Pancreas (tissue), 10 donors: ENCODE results near the gene ELMOD1. TPM values are rescaled to one million over a fixed set of nuclear protein-coding genes. Genes with fewer than 3 reads are reported as not detected.

Experiments
- ATAC-seq, 4 donors: fragments of 200-7000 bp; cut with Tn5 transposase; one replicate each; pipeline versions ENCODE4 v1.8.0 to v1.9.1; 2020; ENCODE audit warnings: mild to moderate bottlenecking in 4 of 4, moderate library complexity in 4 of 4
- DNase-seq, 6 donors: peaks; one replicate each; pipeline ENCODE4 v3.0.0-alpha.2; 2020
- FAIRE-seq: peaks from 2 replicates; lab custom pipeline; 2012; peaks lifted over from hg19 to GRCh38; lab: Jason Lieb, UNC
- H3K27ac ChIP-seq, 4 donors: fragments of 200-600 bp; sonication (generic); 1 replicate in 3 of 4; 2 replicates in 1 of 4; pipeline versions ENCODE4 v1.5.0 to v1.8.0; 2020
- H3K27me3 ChIP-seq, 4 donors: fragments of 200-600 bp; one replicate each; pipeline ENCODE4 v1.8.0; 2021
- H3K36me3 ChIP-seq, 3 donors: fragments of 200-600 bp; sonication (generic) in 1 of 3; one replicate each; pipeline versions ENCODE4 v1.5.0 to v1.8.0; 2020 to 2021
- H3K4me1 ChIP-seq, 3 donors: fragments of 200-600 bp; one replicate each; pipeline ENCODE4 v1.8.0; 2021
- H3K4me3 ChIP-seq, 4 donors: fragments of 200-600 bp; sonication (generic) in 2 of 4; one replicate each; pipeline versions ENCODE4 v1.5.0 to v1.8.0; 2020 to 2021
- H3K9me3 ChIP-seq, 4 donors: fragments of 200-600 bp; one replicate each; pipeline ENCODE4 v1.8.0; 2021
- WGBS, 2 donors: extraction: QIAGEN DNeasy Blood & Tissue Kit; methylation state at CpG; one replicate each; pipeline ENCODE4 v1.1.7; 2013; 5-methylcytosine and 5-hydroxymethylcytosine counted together
- intact Hi-C, 3 donors: fragments of 100-400 bp; cut with DNase I; formaldehyde crosslinking; loops; one replicate each; pipeline versions ENCODE4 v1.11.1 to v1.14.2; 2022
- polyA plus RNA-seq, 2 donors: library from polyadenylated mRNA; stranded (reverse); fragments of 200-250 nt; gene quantifications; one replicate each; pipeline ENCODE4 v1.2.3, GENCODE V29; 2013
- total RNA-seq, 6 donors: library from RNA; stranded (reverse); fragmentation: NEBNext Ultra II Directional in 4 of 6; extraction: Animal tissue kit (Norgen Biotek cat#: 25700) in 4 of 6; gene quantifications; one replicate each; pipeline versions ENCODE4 v1.2.1 to v1.2.4, GENCODE V29; 2021 to 2023
- TF ChIP-seq, protein P1 (sequence below), 4 donors: fragments of 200-600 bp; sonication (generic) in 3 of 4; IDR thresholded peaks; one replicate each; pipeline versions ENCODE4 v1.5.0 to v1.8.0; 2021; ENCODE audit warnings: antibody characterized with exemption in 4 of 4
- donor health status: healthy with polysubstance abuse.
- donor health status: DM: no; HTN: no; CAD: no; lungs with moderate emphysema.
- donor health status: DM: no; HTN: no; CAD: no.
- donor health status: control.
- donor health status: control.
- donor health status: Bipolar disorder and iron deficiency.
- donor health status: DM: yes; HTN: yes; CAD: no.
- donor health status: DM: no; HTN: no; CAD: no.
- donor health status: DM: no; HTN: no; CAD: no.
- donor health status: DM: yes; HTN: yes; CAD: no.

Gene ELMOD1
- total RNA-seq (under 1 TPM in 1 of 6 donors, not detected in 5; 0.09 TPM), polyA plus RNA-seq (under 1 TPM in 1 of 2 donors, not detected in 1; 0.12 TPM)

DNA sequence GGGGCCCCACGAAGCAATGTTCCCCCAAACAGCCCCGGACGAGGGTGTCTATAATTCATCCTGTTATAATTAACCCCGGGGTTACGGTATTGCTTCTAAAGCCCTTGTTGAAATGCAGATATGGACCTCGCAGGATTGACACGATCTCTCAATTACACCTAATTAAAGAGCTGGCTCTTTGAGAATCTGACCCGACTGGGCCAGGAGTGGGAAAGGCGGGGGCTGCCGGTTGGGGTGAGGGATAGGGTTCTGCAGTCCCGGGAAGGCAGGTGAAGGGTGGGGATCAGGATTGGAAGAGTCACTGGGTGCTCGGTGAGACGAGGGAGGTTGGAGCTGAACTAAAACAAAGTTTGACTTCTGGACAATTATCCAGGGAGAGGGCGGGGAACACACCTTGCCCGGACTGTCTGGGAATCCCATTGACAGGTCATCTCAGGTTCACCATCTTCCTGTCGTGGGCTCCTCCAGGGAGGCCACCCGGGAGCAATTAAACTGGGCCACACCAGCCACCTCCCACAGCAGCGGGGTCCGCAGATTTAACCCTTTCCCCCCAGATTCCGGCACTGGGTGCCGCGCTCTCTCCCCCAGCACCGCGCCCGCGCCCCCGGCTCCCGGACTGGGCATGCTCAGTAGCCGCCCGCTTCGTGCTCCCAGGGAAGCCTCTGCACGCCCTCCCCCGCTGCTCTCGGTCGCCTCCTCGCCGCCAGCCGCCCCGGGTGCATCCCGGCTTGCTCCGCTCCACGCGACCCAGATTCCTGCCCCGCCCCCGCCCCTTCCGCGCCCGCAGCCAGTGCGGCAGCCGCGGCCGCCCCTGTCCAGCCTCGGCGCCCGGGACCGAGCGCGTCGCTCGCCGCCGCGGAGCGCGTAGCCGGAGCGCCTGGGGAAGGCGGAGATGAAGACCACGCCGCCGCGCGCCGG, at the start of gene ELMOD1:
ELMOD1 (plus strand) TSS at position 688 of the 918 bp plus-strand sequence. CDS start 27,043 bp downstream, outside the sequence.
- Histone ChIP-seq H3K27me3 (peaks cover 0 to 33% (median 11%) of the 10 kb centered on the region in 4 donors), H3K27ac (no peak within 1 kb of the TSS), H3K4me3 (peak within 1 kb of the TSS; percentile 34 to 61 (median 44)), H3K4me1 (peaks cover 0 to 12% (median 4%) of the 10 kb centered on the region in 3 donors), H3K9me3 (no peaks in the 10 kb centered on the region), H3K36me3 (no peaks in the 10 kb centered on the region)
- ATAC-seq (peak; percentile 65 to 85 (median 79)), FAIRE-seq (no peak), DNase-seq (peak; percentile 22 to 77 (median 32))
- TF ChIP-seq, protein P1, sequence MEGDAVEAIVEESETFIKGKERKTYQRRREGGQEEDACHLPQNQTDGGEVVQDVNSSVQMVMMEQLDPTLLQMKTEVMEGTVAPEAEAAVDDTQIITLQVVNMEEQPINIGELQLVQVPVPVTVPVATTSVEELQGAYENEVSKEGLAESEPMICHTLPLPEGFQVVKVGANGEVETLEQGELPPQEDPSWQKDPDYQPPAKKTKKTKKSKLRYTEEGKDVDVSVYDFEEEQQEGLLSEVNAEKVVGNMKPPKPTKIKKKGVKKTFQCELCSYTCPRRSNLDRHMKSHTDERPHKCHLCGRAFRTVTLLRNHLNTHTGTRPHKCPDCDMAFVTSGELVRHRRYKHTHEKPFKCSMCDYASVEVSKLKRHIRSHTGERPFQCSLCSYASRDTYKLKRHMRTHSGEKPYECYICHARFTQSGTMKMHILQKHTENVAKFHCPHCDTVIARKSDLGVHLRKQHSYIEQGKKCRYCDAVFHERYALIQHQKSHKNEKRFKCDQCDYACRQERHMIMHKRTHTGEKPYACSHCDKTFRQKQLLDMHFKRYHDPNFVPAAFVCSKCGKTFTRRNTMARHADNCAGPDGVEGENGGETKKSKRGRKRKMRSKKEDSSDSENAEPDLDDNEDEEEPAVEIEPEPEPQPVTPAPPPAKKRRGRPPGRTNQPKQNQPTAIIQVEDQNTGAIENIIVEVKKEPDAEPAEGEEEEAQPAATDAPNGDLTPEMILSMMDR (IDR thresholded peaks at IDR 0.05), result no peak
- WGBS, 2 donors, result 1% methylated on average over 56 to 74 of the region's 74 CpGs
- intact Hi-C loops, result no loop called here

DNA sequence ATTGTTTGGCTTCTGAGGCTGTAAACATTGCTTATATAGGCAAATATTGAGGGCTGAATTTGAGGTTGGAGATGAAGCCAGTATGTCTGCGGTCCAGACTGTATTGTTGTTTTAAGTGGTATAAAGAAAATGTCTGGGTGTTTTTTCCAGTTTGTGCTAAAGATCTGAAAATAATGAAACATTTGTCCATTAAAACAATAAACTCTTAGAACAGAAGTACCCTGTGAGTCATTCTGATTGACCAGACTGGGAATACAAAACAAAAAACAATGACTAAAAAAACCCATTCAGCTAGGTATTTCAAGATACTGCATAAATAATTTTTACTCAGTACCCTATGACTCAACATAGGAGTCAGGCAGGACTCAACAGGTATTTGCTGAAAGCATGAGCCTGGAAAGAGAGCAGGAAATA, 45.8 kb upstream of the ELMOD1 start:
- Histone ChIP-seq H3K36me3 (no peaks in the 10 kb centered on the region), H3K4me1 (no peaks in the 10 kb centered on the region), H3K9me3 (no peaks in the 10 kb centered on the region), H3K4me3 (no peak overlapping the region), H3K27me3 (no peaks in the 10 kb centered on the region), H3K27ac (no peak overlapping the region)
- TF ChIP-seq, protein P1 (IDR thresholded peaks at IDR 0.05), result no peak
- WGBS, 2 donors, result 63 to 64% methylated on average over 1 of the region's 1 CpG
- DNase-seq, result no peak
- no peak for FAIRE-seq
- peak in 1 of 4 donors; percentile 30 for ATAC-seq
- intact Hi-C loops, result no loop called here

DNA sequence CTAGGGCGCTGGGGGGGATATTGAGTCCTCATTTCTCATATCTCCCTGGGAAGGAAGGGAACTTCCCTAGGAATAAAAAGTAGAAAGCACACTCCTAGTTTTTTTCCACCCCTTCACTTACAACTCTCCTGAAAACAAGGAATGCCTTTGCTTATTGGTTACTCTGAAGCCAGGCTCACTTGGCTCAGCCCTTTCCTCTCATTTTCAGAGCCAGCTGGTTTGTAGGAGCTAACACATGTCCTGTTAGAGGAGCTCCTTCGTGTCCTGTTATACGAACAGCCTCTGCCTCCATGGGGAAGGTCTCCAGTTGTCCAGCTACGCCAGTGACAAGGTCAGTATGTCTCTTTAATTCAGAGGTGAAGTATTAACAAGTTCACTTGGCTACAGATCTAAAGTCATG, 43.0 kb upstream of the ELMOD1 start:
- Histone ChIP-seq H3K36me3 (peaks cover 0 to 6% (median 0%) of the 10 kb centered on the region in 3 donors), H3K27me3 (no peaks in the 10 kb centered on the region), H3K4me1 (no peaks in the 10 kb centered on the region), H3K27ac (no peak overlapping the region), H3K4me3 (no peak overlapping the region), H3K9me3 (no peaks in the 10 kb centered on the region)
- TF ChIP-seq, protein P1 (IDR thresholded peaks at IDR 0.05), result no peak
- intact Hi-C loops, result no loop called here
- ATAC-seq, result no peak
- no peak for DNase-seq
- 91% methylated on average over 4 of the region's 4 CpGs for WGBS, 2 donors
- FAIRE-seq, result no peak

DNA sequence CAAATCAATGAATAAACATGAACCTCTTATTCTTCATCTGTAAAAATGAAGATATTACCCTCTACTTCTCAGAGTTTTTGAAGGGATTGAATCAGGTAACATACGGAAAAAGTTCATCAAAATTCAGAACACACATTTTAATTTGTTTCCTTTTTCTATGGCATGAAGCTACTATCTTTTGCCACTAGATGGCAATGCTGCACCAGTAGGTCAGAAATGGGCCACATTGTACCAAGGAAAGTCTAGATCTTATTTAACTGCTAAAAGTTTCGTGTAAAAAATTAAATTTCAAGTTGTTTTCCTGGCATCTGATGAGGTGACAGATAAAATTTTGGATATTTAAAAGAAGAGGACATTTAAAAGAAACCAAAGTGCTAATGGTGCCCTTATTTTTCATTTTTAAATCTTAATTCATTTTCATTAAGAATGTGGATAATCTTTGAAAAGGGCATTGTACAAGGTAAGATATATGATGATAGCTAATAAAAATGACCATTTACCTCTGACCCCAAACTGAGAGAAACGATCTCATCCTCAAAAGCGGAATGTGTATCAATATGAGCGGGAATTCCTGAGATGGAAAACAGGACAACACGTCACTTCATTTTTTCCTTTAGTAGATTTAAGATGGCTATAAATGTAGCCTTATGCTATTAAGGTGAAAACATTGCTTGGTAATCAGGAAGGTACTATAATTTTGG, 41.5 kb upstream of the ELMOD1 start:
- TF ChIP-seq, protein P1 (IDR thresholded peaks at IDR 0.05), result peak; percentile 30 to 72 (median 56)
- Histone ChIP-seq H3K9me3 (no peaks in the 10 kb centered on the region), H3K36me3 (peaks cover 0 to 11% (median 0%) of the 10 kb centered on the region in 3 donors), H3K4me3 (no peak overlapping the region), H3K27me3 (no peaks in the 10 kb centered on the region), H3K27ac (no peak overlapping the region), H3K4me1 (no peaks in the 10 kb centered on the region)
- intact Hi-C loops, result no loop called here
- FAIRE-seq (peak; percentile 95), ATAC-seq (peak; percentile 53 to 82 (median 72)), DNase-seq (no peak)
- 59 to 63% methylated on average over 6 of the region's 6 CpGs for WGBS, 2 donors
